GM19463 (cell line): Measurements from ENCODE around the gene MAPRE3.
A peak's percentile ranks its signal among the peaks of the same experiment; 100 is the strongest.
"Not testable (repeated sequence)": the region's sequence is repeated elsewhere in the genome, so short reads cannot be mapped to it uniquely, and the experiment has no call there.

Experiments used
- ATAC-seq: cut with Tn5 transposase; IDR thresholded peaks from one replicate; pipeline ENCODE4 v1.9.1; 2021; ENCODE audit warnings: mild to moderate bottlenecking, moderate library complexity; ENCODE audit not compliant: unreplicated experiment

Gene MAPRE3

GRCh38 chr2:26970244-26970927 lies at the start of gene MAPRE3:
MAPRE3 (plus strand) TSS chr2:26970637; CDS start chr2:27022219, 51,582 bp downstream.
- peak; percentile 75 for ATAC-seq

- no peak for ATAC-seq
Observed at GRCh38 chr2:26921323-26921722, 49.1 kb upstream of the MAPRE3 start.

- ATAC-seq, result no peak
Observed at GRCh38 chr2:26922405-26923188, 47.8 kb upstream of the MAPRE3 start.

GRCh38 chr2:26923189-26923466 lies 47.3 kb upstream of the MAPRE3 start:
- ATAC-seq, result not testable (repeated sequence)

- ATAC-seq, result no peak
Observed at GRCh38 chr2:26924731-26925099, 45.7 kb upstream of the MAPRE3 start.

GRCh38 chr2:26925100-26925791 lies 45.2 kb upstream of the MAPRE3 start:
- ATAC-seq, result no peak

- no peak for ATAC-seq
Observed at GRCh38 chr2:26927221-26927620, 43.2 kb upstream of the MAPRE3 start.

GRCh38 chr2:26932974-26933373 lies 37.5 kb upstream of the MAPRE3 start:
- ATAC-seq, result no peak

- ATAC-seq, result no peak
Observed at GRCh38 chr2:26933431-26934334, 36.8 kb upstream of the MAPRE3 start.

GRCh38 chr2:26934335-26934724 lies 36.1 kb upstream of the MAPRE3 start:
- ATAC-seq, result no peak

GRCh38 chr2:26934985-26935384 lies 35.5 kb upstream of the MAPRE3 start:
- ATAC-seq, result no peak

- ATAC-seq, result no peak
Observed at GRCh38 chr2:26936855-26937254, 33.6 kb upstream of the MAPRE3 start.

GRCh38 chr2:26938399-26939118 lies 31.9 kb upstream of the MAPRE3 start:
- ATAC-seq, result no peak

GRCh38 chr2:26940001-26940400 lies 30.4 kb upstream of the MAPRE3 start:
- no peak for ATAC-seq

- no peak for ATAC-seq
Observed at GRCh38 chr2:26941486-26941885, 29.0 kb upstream of the MAPRE3 start.

GRCh38 chr2:26942543-26943295 lies 27.7 kb upstream of the MAPRE3 start:
- no peak for ATAC-seq

- no peak for ATAC-seq
Observed at GRCh38 chr2:26945991-26946750, 24.3 kb upstream of the MAPRE3 start.

- no peak for ATAC-seq
Observed at GRCh38 chr2:26946841-26947784, 23.3 kb upstream of the MAPRE3 start.
